ENCODE data around the gene NXPH3.
"Not testable (repeated sequence)": the region's sequence is repeated elsewhere in the genome, so short reads cannot be mapped to it uniquely, and the experiment has no call there.

The NXPH3 gene

DNA sequence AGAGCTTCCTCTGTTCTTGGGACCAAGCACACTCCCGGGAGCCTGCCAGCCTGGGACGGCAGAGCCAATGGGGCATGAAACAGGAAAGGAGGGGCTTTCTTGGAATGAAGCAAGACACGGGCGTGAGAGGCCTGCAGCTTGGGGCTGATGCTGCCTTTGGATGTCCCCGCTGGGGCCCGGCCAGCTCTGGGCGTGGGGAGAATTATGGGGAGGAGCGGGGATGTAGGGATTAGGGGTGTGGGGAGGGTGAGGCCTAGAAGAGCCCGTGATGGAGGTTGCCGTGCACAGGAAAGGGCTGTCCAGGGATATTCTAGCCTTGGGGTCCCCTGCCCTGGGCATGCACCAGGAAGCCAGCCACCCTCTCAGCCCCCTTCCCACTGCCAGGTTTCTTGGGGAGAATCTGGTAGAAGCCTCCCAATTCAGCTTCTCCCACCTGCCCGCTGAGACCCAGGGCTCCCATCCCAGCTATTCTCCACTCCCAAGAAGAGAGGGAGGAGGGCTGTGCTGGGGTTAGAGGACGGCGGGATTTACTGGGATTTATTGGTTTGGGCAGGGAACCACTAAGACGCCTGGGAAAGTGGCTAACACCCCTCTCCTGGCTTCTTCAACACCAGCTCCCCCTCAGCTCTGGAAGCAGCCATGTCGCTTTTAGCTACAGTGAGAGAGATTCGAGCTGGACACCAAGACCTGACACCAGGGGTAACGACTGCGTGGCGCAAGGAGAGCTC, 20.0 kb upstream of the NXPH3 start:
- DNase-seq, result no peak

DNA sequence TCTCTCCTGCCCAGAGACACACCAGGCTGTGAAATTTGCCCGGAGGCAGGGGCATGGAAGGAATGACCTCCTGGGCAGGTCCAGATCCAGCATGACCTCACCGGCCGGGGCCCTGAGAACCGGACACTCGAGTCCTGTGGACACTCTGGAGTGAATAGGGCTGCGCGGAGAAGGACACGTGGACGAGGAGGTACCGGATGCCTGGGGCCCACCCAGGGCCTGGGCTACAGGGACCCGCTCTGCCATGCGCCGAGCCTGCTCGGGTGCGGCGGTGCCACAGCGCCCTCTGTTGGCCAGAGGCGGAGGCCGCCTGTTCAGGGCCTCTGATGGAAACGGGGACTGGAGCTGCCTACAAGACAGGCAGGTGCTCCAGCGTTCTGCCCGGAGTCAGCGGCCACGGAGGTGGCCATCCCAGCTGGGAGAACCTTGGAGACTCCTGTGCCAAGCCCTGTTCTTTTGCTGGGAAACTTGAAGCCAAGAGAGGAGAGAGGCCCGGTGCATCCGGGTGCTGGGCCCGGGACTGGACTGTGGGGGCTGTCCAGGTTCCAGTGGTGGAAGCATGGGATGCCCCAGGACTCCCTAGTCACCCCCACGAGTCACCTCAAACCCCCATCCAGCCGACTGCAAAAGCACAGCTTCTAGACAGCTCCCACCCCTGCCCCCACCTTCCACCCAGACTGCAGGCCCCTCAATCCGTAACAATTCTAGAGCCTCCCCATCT, 19.3 kb upstream of the NXPH3 start:
- DNase-seq, result peak; percentile 85

- DNase-seq, result no peak
Observed at GRCh38 chr17:49557312-49558024, 18.2 kb upstream of the NXPH3 start.

DNA sequence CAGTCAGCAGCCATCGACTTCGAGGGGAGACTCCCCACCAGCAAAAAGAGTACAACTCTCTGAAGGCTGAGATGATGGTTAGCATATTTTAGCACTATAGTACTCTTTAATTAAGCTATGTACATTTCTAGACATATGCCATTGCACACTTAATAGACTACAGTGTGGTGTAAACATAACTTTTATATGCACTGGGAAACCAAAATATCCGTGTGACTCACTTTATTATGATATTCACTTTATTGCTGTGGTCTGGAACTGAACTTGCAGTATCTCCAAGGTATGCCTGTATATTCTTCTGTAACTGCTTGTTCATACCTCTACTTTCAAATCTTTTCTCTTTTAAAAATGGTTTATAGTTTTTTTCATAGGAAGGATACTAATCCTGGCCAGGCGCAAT, 11.0 kb upstream of the NXPH3 start:
- DNase-seq, result no peak

DNA sequence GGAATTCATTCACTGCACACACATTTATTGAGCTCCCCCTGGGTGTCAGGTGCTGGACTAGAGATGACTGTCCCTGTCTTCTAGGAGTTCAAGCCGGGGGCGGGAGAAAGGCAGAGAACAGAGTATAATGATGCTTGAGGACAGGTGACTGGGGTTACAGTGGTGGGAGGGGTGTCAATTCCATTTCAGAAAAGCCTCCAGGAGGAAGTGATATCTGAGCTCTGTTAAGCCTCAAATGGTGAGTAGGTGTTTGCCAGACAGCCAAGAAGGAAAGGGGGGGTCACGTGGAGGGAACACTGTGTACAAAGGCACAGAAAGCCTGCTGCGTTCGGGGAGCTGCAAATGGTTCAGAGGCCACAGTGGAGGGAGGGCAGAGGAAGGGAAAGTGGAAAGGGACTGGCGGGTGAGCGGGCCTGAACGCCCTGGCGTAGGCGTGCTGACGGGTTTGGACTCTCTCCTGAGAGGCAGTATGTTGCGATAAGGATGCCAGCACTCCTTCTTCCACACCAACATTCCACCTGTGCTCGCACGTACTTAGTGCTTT, 9.7 kb upstream of the NXPH3 start:
- no peak for DNase-seq

DNA sequence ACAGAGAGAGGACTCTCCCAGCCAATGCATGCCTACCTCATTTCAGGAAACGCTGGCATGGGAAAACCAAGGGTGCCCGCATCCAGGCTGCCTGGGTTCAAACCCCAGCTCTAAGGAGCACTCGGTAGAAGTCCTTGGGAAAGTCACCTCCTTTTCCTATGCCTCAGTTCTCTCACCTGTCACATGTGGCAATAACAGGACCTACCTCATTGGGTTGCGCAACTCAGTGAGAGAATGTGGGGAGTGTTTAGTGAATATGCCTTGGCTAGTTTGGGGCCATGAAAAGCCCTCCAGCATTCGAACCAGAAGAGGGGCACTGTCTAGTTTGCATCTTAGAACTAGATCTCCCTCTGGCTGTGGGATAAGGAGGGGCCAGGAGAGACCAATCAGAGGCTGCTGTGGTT, 9.0 kb upstream of the NXPH3 start:
- DNase-seq, result no peak

DNA sequence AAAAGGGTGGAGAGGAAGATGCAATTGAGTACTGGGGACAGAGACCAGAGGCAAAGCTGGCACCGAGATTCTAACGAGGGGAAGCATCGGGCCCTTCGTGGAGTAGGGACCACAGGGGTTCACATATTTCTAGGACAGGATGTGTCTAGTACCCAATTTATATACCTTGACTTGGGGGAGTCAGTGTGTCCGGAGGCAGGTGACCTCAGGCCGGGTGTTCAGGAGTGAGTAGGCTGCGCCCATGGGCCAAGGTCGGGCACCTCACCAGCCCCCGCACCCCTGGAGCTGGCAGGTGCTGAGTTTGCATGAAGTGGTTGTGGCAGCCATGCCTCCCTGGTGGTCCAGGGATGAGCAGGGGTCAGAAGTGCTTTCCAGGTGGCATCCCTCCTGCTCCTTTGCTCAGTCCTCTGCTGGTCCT, 8.6 kb upstream of the NXPH3 start:
- DNase-seq, result no peak

GRCh38 chr17:49567871-49568694, 7.6 kb upstream of the NXPH3 start:
- DNase-seq, result peak; percentile 87

GRCh38 chr17:49568695-49569047, 7.0 kb upstream of the NXPH3 start:
- not testable (repeated sequence) for DNase-seq

DNA sequence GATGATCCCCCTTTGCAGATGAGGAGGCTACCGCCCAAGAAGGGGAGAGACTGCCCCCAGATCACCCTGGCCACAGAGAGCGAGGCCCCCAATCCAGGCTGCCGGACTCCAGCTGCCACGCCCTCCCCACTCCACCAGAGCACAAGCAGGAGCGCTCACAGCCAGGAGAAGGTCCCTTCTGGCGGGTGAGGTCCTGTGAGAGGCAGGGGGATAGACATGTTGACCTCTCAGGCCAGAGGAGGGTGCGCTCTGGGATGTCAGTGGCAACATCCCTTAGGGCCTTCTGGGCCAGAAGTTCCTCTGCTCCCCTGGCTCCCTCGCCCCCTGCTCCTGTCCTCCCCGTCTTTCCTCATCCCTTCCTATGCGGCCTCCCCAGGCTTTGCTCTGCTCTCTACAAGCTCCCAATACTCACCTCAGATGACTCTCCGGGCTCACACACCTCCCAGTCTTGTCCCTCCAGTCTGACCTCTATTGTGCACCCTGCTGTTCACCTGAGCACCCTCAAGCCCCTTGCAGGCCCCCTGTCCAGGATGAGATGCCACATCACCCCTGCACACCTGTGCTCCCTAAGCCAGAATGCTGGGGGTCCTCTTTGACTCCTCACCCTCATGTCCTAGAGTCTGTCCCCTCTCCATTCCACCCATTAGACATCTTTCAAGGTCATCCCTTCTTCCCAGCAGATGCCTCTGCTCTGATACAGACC, 5.0 kb upstream of the NXPH3 start:
- no peak for DNase-seq

DNA sequence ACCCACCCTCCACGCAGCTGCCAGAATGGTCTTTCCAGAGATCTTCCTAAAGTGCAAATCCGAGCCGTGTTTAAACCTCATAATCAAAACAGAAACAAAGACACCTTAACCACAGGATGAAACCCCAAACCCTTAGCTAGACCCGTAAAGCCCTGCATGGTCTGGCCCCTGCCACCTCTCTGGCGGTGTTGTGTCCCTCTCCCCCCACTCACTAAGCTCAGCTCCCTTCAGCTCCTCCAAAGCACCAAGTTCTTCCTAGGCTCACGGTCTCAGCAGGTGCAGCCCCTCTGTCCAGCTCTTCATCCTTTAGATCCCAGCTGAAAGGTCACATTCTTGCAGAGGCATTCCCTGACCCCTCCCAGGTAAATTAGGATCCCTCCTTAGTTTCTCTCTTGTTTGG, 4.4 kb upstream of the NXPH3 start:
- no peak for DNase-seq

DNA sequence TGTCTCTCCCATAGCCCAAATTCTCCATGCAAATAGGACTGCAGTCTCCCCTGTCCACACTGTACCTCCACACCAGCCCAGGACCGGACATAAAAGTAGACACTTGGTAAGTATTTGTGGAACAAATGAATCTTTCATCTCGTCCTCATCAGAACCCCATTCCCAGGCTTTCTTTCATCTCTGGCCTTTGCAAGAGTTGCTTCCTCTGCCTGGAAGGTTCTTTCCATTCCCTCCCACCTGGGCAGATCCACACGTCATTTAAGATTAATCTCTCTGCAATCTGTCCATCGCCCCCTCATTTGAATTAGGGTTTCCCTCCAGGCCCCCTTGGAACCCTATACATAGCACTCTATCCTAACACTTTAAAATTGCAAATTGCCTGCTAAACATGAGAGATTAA, 3.9 kb upstream of the NXPH3 start:
- no peak for DNase-seq

GRCh38 chr17:49572226-49572625, 3.4 kb upstream of the NXPH3 start:
- no peak for DNase-seq

DNA sequence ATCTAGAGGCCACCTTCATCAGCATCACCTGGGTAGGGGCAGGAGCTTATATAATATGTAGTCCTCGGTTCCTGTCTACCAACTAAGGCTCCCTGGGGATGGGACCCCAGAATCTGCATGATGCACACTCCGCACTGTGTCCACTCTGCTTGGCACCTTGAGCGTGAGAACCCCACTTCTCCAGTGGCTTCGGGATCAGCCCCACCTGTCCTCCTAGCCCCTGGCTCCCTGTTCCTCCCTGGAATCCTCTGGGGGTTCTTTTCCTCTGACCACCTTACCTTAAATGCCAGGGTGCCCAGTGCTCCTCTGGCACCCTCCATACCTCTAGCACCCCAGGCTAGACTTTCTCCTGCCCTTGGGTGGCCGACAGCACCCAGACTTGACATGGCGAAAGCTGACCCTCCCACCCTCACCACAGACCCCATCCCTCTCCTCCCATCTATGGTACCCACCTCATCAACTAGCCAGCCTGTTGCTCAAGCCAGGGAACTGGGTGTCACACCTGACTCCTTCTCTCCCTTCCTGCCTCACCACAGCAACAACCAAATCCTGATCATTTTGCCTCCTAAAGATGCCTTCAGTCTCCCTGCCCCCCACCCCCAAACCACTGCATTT, 2.8 kb upstream of the NXPH3 start:
- DNase-seq, result no peak

GRCh38 chr17:49573510-49574322, 2.0 kb upstream of the NXPH3 start:
- no peak for DNase-seq

- DNase-seq, result no peak
Observed at GRCh38 chr17:49574323-49574781, 1.3 kb upstream of the NXPH3 start.

GRCh38 chr17:49574945-49575678, 559 bp upstream of the NXPH3 start:
- no peak for DNase-seq

DNA sequence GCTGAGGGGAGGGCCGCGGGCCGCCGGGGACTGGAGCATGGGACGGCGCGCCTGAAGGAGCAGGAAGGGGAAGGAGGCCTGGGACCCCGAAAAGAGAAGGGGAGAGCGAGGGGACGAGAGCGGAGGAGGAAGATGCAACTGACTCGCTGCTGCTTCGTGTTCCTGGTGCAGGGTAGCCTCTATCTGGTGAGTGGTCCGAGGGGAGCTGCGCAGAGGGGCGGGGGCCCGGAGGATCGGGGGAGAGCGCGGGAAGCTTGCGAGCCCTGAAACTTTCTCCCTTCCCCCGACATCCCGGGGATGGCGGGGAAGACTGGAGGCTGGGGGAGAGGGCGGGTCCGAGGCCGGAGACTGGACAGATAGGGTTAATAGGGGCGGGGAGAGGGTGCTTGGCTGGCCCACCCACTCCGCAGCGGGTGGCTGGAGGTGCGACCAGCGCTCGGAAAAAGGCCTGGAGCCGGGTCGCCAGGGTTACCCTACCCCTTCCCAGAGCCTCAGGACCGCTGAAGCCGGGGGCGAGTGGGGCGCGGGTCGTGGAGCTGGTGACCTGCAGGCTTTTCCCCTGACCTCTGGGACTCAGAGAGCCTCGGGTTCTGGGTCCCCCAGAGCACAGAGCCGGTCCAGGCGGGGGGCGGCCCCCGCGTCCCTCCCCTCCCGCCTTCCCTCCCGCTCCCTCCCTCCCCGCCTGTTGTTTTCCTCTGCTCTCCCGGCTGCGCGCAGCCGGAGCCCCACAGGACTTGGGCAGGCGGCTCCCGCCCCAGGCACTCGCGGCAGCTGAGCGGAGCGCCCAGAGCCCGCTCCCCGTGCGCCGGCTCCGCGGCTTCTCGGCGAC, 631 bp downstream of the NXPH3 start:
- no peak for DNase-seq
